ENCODE measurements around the gene MBTPS1. TPM values are rescaled to one million over a fixed set of nuclear protein-coding genes. Genes with fewer than 3 reads are reported as not detected.

Gene MBTPS1
- polyA plus RNA-seq, 1 donor from 2014 or later, result 66.9 TPM

- Histone ChIP-seq H3K36me3 (ENCODE audit: insufficient read depth, low read length) (no peaks in the 10 kb centered on the region), H2AFZ (ENCODE audit: low read depth, low read length) (no peak overlapping the region), H3K79me2 (replicated peaks; ENCODE audit: insufficient read depth, low read length) (no peaks in the 10 kb centered on the region), H3K27me3 (ENCODE audit: insufficient read depth, low read depth, low read length) (no peaks in the 10 kb centered on the region), H4K20me1 (ENCODE audit: insufficient read depth) (no peaks in the 10 kb centered on the region), H3K9me3 (ENCODE audit: low read length) (no peaks in the 10 kb centered on the region), H3K4me3 (ENCODE audit: low read length) (no peak overlapping the region), H3K27ac (ENCODE audit: low read length) (no peak overlapping the region), H3K9ac (ENCODE audit: low read length) (no peak overlapping the region), H3K4me2 (ENCODE audit: low read length) (no peak overlapping the region), H3K9me2 (ENCODE audit: insufficient read depth, low read length) (no peaks in the 10 kb centered on the region), H3F3A (ENCODE audit: insufficient read depth, low read length, poor library complexity, severe bottlenecking) (no peaks in the 10 kb centered on the region)
- TF ChIP-seq POLR2AphosphoS5 (IDR thresholded peaks at IDR 0.05) (no peak), EZH2 (IDR thresholded peaks at IDR 0.05; ENCODE audit: borderline replicate concordance, insufficient read depth, low read length, poor library complexity, severe bottlenecking) (no peak), SMC3 (conservative IDR thresholded peaks at IDR 0.05; ENCODE audit: poor library complexity) (no peak), EP300 (conservative IDR thresholded peaks at IDR 0.05; ENCODE audit: poor library complexity, severe bottlenecking) (no peak), TAF1 (IDR thresholded peaks at IDR 0.05; ENCODE audit: low read depth) (no peak), REST (IDR thresholded peaks at IDR 0.05; ENCODE audit: borderline replicate concordance) (no peak), MXI1 (conservative IDR thresholded peaks at IDR 0.05; ENCODE audit: poor library complexity, severe bottlenecking) (no peak), CTCF (IDR thresholded peaks at IDR 0.05; ENCODE audit: poor library complexity, severe bottlenecking) (no peak), RAD21 (conservative IDR thresholded peaks at IDR 0.05) (no peak)
These were observed 75.6 kb downstream of the MBTPS1 start for GRCh38 chr16:84040823-84041820.

- H3K27me3 ChIP-seq (ENCODE audit: insufficient read depth, low read depth, low read length), result no peaks in the 10 kb centered on the region
- no peak overlapping the region for H3K4me3 ChIP-seq (ENCODE audit: low read length)
- H3K27ac ChIP-seq (ENCODE audit: low read length), result no peak overlapping the region
- no peak overlapping the region for H3K4me2 ChIP-seq (ENCODE audit: low read length)
- TF ChIP-seq EP300 (conservative IDR thresholded peaks at IDR 0.05; ENCODE audit: poor library complexity, severe bottlenecking), result no peak
- no peak for TF ChIP-seq EZH2 (IDR thresholded peaks at IDR 0.05; ENCODE audit: borderline replicate concordance, insufficient read depth, low read length, poor library complexity, severe bottlenecking)
- TF ChIP-seq SMC3 (conservative IDR thresholded peaks at IDR 0.05; ENCODE audit: poor library complexity), result no peak
- no peak for TF ChIP-seq CTCF (IDR thresholded peaks at IDR 0.05; ENCODE audit: poor library complexity, severe bottlenecking)
- TF ChIP-seq TAF1 (IDR thresholded peaks at IDR 0.05; ENCODE audit: low read depth), result no peak
- no peak for TF ChIP-seq POLR2AphosphoS5 (IDR thresholded peaks at IDR 0.05)
- no peak for TF ChIP-seq REST (IDR thresholded peaks at IDR 0.05; ENCODE audit: borderline replicate concordance)
- no peak for TF ChIP-seq RAD21 (conservative IDR thresholded peaks at IDR 0.05)
- no peak for TF ChIP-seq MXI1 (conservative IDR thresholded peaks at IDR 0.05; ENCODE audit: poor library complexity, severe bottlenecking)
- no peaks in the 10 kb centered on the region for H3K9me2 ChIP-seq (ENCODE audit: insufficient read depth, low read length)
- no peaks in the 10 kb centered on the region for H3F3A ChIP-seq (ENCODE audit: insufficient read depth, low read length, poor library complexity, severe bottlenecking)
- no peak overlapping the region for H2AFZ ChIP-seq (ENCODE audit: low read depth, low read length)
- H3K9me3 ChIP-seq (ENCODE audit: low read length), result no peaks in the 10 kb centered on the region
- no peaks in the 10 kb centered on the region for H3K36me3 ChIP-seq (ENCODE audit: insufficient read depth, low read length)
- H4K20me1 ChIP-seq (ENCODE audit: insufficient read depth), result no peaks in the 10 kb centered on the region
- H3K79me2 ChIP-seq (replicated peaks; ENCODE audit: insufficient read depth, low read length), result no peaks in the 10 kb centered on the region
- no peak overlapping the region for H3K9ac ChIP-seq (ENCODE audit: low read length)
These were observed 76.4 kb downstream of the MBTPS1 start for GRCh38 chr16:84040226-84040822.

Measured in neural cell (in vitro differentiated cells).